ENCODE measurements around the gene ASAP2.

Gene ASAP2

DNA sequence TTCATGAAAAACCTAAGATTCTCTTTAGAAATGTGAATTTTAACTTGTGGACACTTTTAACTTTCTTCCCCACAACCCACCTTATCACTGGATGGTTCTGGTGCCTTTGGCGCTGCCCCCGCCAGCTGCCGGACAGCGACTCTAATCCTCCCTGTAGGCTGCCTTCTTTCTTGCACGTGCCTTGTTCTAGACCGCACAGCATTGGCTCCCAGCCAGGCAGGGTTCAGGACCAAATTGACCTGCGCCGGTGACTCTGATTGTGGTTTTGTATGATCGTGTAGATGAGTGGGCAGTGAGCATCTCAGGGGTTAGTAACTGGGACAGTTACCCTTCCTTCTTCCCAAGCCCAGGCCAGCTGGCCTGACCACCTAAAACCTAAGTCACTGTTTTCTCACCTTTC is 106.8 kb downstream of the ASAP2 start:
- Histone ChIP-seq H3K4me3 (ENCODE audit: low read depth in 1 of 2, low read length in 2 of 2) (no peak overlapping the region), H3K9me3 (ENCODE audit: control insufficient read depth in 1 of 2, low read length in 2 of 2) (no peaks in the 10 kb centered on the region), H3K27me3 (ENCODE audit: control insufficient read depth in 1 of 2, insufficient read depth in 2 of 2, low read length in 2 of 2) (no peaks in the 10 kb centered on the region), H3K27ac (ENCODE audit: low read depth, low read length) (no peak overlapping the region), H3K4me1 (ENCODE audit: control insufficient read depth in 1 of 2, insufficient read depth in 2 of 2, low read length in 2 of 2) (peaks cover 23 to 24% of the 10 kb centered on the region in 2 donors), H3K9ac (ENCODE audit: low read depth in 1 of 2, low read length in 2 of 2) (no peak overlapping the region), H3K36me3 (ENCODE audit: control insufficient read depth in 1 of 2, insufficient read depth in 2 of 2, low read length in 2 of 2) (no peaks in the 10 kb centered on the region)

DNA sequence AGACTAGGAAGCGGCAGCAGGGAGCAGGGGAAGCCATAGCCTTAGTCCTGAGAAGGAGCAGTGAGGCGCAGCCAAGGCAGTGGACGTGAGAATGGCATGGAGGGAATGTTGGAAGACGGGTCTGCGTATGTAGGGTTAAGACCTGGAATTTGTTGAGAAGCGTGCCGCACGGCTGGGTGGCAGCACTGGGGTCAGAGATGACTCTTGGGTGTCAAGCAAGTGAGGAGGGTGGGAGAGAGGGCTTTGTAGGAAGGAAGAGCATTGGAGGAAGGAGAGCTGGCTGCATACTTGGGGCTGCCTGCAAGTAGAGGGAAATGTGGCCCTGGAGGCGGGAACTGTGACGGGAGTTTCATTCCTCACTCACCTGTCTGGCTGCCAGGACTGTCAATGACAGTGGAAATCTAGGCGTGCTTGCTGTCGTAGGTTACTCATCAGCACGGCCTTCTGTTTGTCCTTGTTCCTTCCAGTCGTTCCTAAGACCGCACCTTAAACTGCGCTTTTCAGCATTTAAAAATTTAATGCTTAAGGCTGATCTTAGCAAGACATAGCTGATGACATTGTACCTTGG is 108.8 kb downstream of the ASAP2 start:
- peaks cover 24 to 27% of the 10 kb centered on the region in 2 donors for H3K4me1 ChIP-seq (ENCODE audit: control insufficient read depth in 1 of 2, insufficient read depth in 2 of 2, low read length in 2 of 2)
- H3K27me3 ChIP-seq (ENCODE audit: control insufficient read depth in 1 of 2, insufficient read depth in 2 of 2, low read length in 2 of 2): no peaks in the 10 kb centered on the region
- peaks cover 0 to 3% of the 10 kb centered on the region in 2 donors for H3K36me3 ChIP-seq (ENCODE audit: control insufficient read depth in 1 of 2, insufficient read depth in 2 of 2, low read length in 2 of 2)
- no peak overlapping the region for H3K4me3 ChIP-seq (ENCODE audit: low read depth in 1 of 2, low read length in 2 of 2)
- no peaks in the 10 kb centered on the region for H3K9me3 ChIP-seq (ENCODE audit: control insufficient read depth in 1 of 2, low read length in 2 of 2)
- H3K9ac ChIP-seq (ENCODE audit: low read depth in 1 of 2, low read length in 2 of 2): no peak overlapping the region
- no peak overlapping the region for H3K27ac ChIP-seq (ENCODE audit: low read depth, low read length)

DNA sequence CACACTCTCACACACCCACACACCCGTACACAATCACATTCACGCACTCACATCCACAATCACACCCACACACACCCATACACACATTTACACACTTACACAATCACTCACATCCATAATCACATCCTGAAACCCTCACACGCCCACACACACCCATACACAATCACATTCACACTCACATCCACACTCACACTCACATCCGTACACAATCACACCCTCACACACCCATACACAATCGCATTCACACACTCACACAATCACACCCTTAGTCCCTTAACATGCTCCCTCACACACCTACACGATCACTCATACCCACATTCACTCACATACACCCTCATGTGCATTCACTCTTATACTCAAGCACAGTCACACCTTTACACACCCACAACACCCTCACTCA is 110.9 kb downstream of the ASAP2 start:
- no peaks in the 10 kb centered on the region for H3K9me3 ChIP-seq (ENCODE audit: control insufficient read depth in 1 of 2, low read length in 2 of 2)
- no peaks in the 10 kb centered on the region for H3K27me3 ChIP-seq (ENCODE audit: control insufficient read depth in 1 of 2, insufficient read depth in 2 of 2, low read length in 2 of 2)
- peaks cover 12 to 18% of the 10 kb centered on the region in 2 donors for H3K4me1 ChIP-seq (ENCODE audit: control insufficient read depth in 1 of 2, insufficient read depth in 2 of 2, low read length in 2 of 2)
- peaks cover 3 to 8% of the 10 kb centered on the region in 2 donors for H3K36me3 ChIP-seq (ENCODE audit: control insufficient read depth in 1 of 2, insufficient read depth in 2 of 2, low read length in 2 of 2)
- no peak overlapping the region for H3K27ac ChIP-seq (ENCODE audit: low read depth, low read length)
- H3K4me3 ChIP-seq (ENCODE audit: low read depth in 1 of 2, low read length in 2 of 2): no peak overlapping the region
- H3K9ac ChIP-seq (ENCODE audit: low read depth in 1 of 2, low read length in 2 of 2): no peak overlapping the region

DNA sequence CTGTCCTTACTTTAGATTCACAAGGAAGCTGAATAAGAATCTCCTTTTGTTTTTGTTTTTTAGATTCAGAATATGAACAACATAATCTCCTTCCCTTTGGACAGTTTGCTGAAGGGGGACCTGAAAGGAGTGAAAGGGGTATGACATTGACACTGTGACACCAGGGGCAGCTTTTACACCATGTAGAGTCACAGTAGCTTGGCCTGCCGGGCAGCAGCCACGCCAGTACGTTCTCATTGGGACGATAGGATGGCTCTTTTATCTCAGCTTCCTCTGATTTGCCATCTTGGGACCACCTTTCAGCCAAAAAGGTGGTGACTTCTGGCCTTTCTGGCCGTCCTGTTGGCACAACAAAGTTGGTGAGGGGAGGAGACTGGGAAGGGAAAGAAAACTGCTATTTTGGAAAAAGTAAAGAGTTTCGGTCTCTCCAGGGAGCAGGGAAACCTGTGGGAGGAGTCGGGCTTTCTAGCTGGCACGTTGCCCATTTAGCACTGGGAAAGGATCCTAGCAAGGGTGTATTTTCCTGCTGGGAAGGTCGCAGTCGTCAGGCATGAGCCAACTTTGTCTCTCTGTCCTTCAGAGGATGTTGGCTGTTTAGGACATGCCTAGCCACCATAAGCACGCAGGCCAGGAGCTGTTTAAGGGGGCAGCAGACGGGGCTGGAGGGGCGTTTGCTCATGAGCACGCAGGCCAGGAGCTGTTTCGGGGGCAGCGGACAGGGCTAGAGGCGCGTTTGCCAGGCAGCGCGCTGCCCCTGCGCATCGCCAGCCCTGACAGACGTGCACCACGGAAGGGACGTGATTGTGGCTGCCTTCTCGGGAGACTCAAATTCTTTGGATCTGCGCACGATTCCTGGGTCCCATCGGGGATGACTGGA is 112.1 kb downstream of the ASAP2 start:
- Histone ChIP-seq H3K27ac (ENCODE audit: low read depth, low read length) (no peak overlapping the region), H3K4me1 (ENCODE audit: control insufficient read depth in 1 of 2, insufficient read depth in 2 of 2, low read length in 2 of 2) (peaks cover 12 to 18% of the 10 kb centered on the region in 2 donors), H3K4me3 (ENCODE audit: low read depth in 1 of 2, low read length in 2 of 2) (peak overlapping the region in 1 of 2 donors; percentile 7), H3K27me3 (ENCODE audit: control insufficient read depth in 1 of 2, insufficient read depth in 2 of 2, low read length in 2 of 2) (no peaks in the 10 kb centered on the region), H3K36me3 (ENCODE audit: control insufficient read depth in 1 of 2, insufficient read depth in 2 of 2, low read length in 2 of 2) (peaks cover 10 to 11% of the 10 kb centered on the region in 2 donors), H3K9me3 (ENCODE audit: control insufficient read depth in 1 of 2, low read length in 2 of 2) (no peaks in the 10 kb centered on the region), H3K9ac (ENCODE audit: low read depth in 1 of 2, low read length in 2 of 2) (no peak overlapping the region)

DNA sequence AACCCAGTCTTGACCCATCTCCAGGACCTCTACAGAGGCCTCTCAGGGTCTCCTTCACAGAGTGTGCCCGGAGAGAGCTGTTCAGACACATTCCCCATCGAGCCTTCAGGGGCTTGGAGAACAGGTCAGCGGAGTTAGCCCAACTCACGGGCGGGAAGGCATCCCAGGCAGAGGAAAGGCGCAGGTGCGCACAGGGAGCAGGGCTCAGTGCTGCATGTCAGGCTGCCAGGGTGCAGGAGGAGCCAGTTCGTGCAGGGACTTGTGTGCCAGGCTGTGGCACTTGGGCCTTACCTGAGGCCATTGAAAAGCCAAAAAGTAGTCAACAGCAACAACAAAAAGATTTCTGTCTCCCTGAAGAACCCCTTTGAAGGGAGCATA is 112.7 kb downstream of the ASAP2 start:
- Histone ChIP-seq H3K9ac (ENCODE audit: low read depth in 1 of 2, low read length in 2 of 2) (no peak overlapping the region), H3K27me3 (ENCODE audit: control insufficient read depth in 1 of 2, insufficient read depth in 2 of 2, low read length in 2 of 2) (no peaks in the 10 kb centered on the region), H3K4me1 (ENCODE audit: control insufficient read depth in 1 of 2, insufficient read depth in 2 of 2, low read length in 2 of 2) (peaks cover 12 to 18% of the 10 kb centered on the region in 2 donors), H3K9me3 (ENCODE audit: control insufficient read depth in 1 of 2, low read length in 2 of 2) (no peaks in the 10 kb centered on the region), H3K27ac (ENCODE audit: low read depth, low read length) (no peak overlapping the region), H3K4me3 (ENCODE audit: low read depth in 1 of 2, low read length in 2 of 2) (no peak overlapping the region), H3K36me3 (ENCODE audit: control insufficient read depth in 1 of 2, insufficient read depth in 2 of 2, low read length in 2 of 2) (peaks cover 10 to 14% of the 10 kb centered on the region in 2 donors)

DNA sequence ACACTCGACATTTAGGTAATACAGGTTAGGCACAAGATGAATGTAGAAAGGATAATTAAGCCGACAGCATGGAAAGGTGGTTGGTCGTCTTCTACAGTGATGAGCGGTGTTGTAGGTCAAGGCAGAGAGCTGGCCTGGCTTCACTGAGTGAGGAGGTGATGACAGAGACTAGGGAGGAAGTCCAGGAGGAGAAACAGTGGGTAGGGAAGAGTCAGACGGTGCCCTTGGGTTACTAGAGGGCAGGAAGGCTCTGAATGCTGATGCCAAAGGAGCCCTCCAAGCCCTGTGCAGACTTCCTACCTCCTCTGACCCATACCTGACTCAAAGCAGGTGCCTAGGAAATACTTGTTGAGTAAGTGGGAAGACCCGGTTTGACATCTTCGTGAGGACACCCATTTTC is 116.0 kb downstream of the ASAP2 start:
- Histone ChIP-seq H3K4me1 (ENCODE audit: control insufficient read depth in 1 of 2, insufficient read depth in 2 of 2, low read length in 2 of 2) (peaks cover 12 to 18% of the 10 kb centered on the region in 2 donors), H3K36me3 (ENCODE audit: control insufficient read depth in 1 of 2, insufficient read depth in 2 of 2, low read length in 2 of 2) (peaks cover 10 to 14% of the 10 kb centered on the region in 2 donors), H3K27me3 (ENCODE audit: control insufficient read depth in 1 of 2, insufficient read depth in 2 of 2, low read length in 2 of 2) (no peaks in the 10 kb centered on the region), H3K9ac (ENCODE audit: low read depth in 1 of 2, low read length in 2 of 2) (no peak overlapping the region), H3K4me3 (ENCODE audit: low read depth in 1 of 2, low read length in 2 of 2) (no peak overlapping the region), H3K9me3 (ENCODE audit: control insufficient read depth in 1 of 2, low read length in 2 of 2) (no peaks in the 10 kb centered on the region), H3K27ac (ENCODE audit: low read depth, low read length) (no peak overlapping the region)

DNA sequence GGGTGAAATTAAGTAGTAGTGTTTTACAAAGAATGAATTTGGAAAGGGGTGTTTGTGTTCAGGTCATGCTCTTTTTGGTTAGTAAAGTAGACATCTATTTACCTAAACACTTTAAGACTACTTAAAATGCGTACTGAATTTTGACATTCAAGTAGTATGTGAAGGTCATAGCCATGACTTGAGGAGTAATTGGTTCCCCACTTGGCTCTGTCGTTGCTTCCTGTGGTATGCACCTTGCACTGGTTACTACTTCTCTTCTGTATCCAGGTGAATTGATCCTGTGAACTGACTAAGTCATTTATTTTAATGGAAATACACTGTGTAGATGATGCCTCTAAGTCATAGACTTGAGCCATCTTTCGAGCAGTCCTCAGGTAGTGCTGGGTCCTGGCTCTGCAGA is 118.8 kb downstream of the ASAP2 start:
- H3K36me3 ChIP-seq (ENCODE audit: control insufficient read depth in 1 of 2, insufficient read depth in 2 of 2, low read length in 2 of 2): peaks cover 19 to 30% of the 10 kb centered on the region in 2 donors
- no peak overlapping the region for H3K4me3 ChIP-seq (ENCODE audit: low read depth in 1 of 2, low read length in 2 of 2)
- H3K4me1 ChIP-seq (ENCODE audit: control insufficient read depth in 1 of 2, insufficient read depth in 2 of 2, low read length in 2 of 2): no peaks in the 10 kb centered on the region
- H3K27ac ChIP-seq (ENCODE audit: low read depth, low read length): no peak overlapping the region
- no peak overlapping the region for H3K9ac ChIP-seq (ENCODE audit: low read depth in 1 of 2, low read length in 2 of 2)
- H3K27me3 ChIP-seq (ENCODE audit: control insufficient read depth in 1 of 2, insufficient read depth in 2 of 2, low read length in 2 of 2): no peaks in the 10 kb centered on the region
- H3K9me3 ChIP-seq (ENCODE audit: control insufficient read depth in 1 of 2, low read length in 2 of 2): no peaks in the 10 kb centered on the region

DNA sequence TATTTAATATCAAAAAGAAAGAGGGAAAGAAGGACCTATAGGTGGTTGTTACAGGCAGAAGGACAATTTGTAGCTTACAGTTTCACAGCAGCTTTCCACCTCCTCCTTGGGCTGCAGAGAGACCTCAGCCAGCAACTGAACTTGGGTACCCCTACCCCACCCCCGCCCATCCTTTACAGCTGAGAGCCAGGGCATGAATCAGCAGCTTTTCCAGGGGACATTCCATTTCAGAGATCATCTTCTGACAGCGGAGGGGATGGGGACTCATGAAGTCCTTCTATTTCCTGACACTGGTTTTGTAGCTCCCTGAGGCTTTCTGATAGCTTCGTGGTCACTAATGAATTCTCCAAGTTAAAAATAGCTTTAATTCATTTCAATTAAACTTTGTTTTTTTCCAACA is 120.4 kb downstream of the ASAP2 start:
- H3K9me3 ChIP-seq (ENCODE audit: control insufficient read depth in 1 of 2, low read length in 2 of 2): no peaks in the 10 kb centered on the region
- H3K9ac ChIP-seq (ENCODE audit: low read depth in 1 of 2, low read length in 2 of 2): no peak overlapping the region
- no peak overlapping the region for H3K27ac ChIP-seq (ENCODE audit: low read depth, low read length)
- H3K36me3 ChIP-seq (ENCODE audit: control insufficient read depth in 1 of 2, insufficient read depth in 2 of 2, low read length in 2 of 2): peaks cover 17 to 33% of the 10 kb centered on the region in 2 donors
- no peak overlapping the region for H3K4me3 ChIP-seq (ENCODE audit: low read depth in 1 of 2, low read length in 2 of 2)
- no peaks in the 10 kb centered on the region for H3K27me3 ChIP-seq (ENCODE audit: control insufficient read depth in 1 of 2, insufficient read depth in 2 of 2, low read length in 2 of 2)
- H3K4me1 ChIP-seq (ENCODE audit: control insufficient read depth in 1 of 2, insufficient read depth in 2 of 2, low read length in 2 of 2): peaks cover 0 to 3% of the 10 kb centered on the region in 2 donors

DNA sequence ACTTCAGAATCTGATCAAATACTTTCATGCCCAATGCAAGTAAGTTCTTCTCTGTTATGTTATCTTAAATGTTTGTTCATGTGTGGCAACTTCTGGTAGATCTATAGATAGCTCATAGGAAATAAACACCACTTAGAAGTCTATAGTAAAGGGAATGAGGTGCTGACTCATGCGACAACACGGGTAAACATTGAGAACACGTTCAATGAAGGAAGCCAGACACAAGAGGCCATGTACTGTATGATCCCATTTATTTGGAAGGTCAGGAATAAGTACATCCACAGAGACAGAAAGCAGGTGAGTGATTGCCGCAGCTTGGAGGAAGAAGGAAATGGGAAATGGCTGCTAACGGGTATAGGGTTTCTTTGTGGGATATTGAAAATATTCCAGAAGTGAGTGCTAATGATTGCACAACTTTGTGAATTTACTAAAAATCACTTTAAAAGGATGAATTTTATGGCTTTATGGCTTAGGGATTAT is 121.3 kb downstream of the ASAP2 start:
- Histone ChIP-seq H3K27ac (ENCODE audit: low read depth, low read length) (no peak overlapping the region), H3K36me3 (ENCODE audit: control insufficient read depth in 1 of 2, insufficient read depth in 2 of 2, low read length in 2 of 2) (peaks cover 9 to 32% of the 10 kb centered on the region in 2 donors)

DNA sequence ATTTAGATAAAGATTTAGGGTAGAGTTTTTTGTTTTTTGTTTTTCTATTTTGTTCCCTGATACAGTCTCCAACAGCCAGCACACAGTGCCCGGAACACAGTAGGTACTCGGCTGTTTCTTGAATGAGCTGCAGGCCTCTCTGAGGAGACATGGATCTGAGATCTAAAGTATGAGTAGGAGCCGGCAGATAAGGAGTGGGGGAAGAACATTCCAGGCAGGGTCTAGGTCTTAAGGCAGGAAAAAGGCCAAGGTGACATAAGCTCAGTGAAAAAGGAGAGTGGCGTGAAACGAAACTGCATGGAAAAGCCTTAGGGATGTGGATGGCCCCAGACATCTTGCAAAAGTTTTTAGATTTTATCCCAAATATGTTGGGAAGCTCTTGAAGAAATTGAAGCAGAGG is 122.3 kb downstream of the ASAP2 start:
- Histone ChIP-seq H3K9me3 (ENCODE audit: control insufficient read depth in 1 of 2, low read length in 2 of 2) (no peaks in the 10 kb centered on the region), H3K27me3 (ENCODE audit: control insufficient read depth in 1 of 2, insufficient read depth in 2 of 2, low read length in 2 of 2) (no peaks in the 10 kb centered on the region), H3K27ac (ENCODE audit: low read depth, low read length) (no peak overlapping the region), H3K4me3 (ENCODE audit: low read depth in 1 of 2, low read length in 2 of 2) (no peak overlapping the region), H3K4me1 (ENCODE audit: control insufficient read depth in 1 of 2, insufficient read depth in 2 of 2, low read length in 2 of 2) (peaks cover 0 to 12% of the 10 kb centered on the region in 2 donors), H3K9ac (ENCODE audit: low read depth in 1 of 2, low read length in 2 of 2) (no peak overlapping the region), H3K36me3 (ENCODE audit: control insufficient read depth in 1 of 2, insufficient read depth in 2 of 2, low read length in 2 of 2) (peaks cover 9 to 22% of the 10 kb centered on the region in 2 donors)

More for the DNA sequence above, 121.3 kb downstream of the ASAP2 start:
- Histone ChIP-seq H3K4me1 (ENCODE audit: control insufficient read depth in 1 of 2, insufficient read depth in 2 of 2, low read length in 2 of 2) (peaks cover 0 to 8% of the 10 kb centered on the region in 2 donors), H3K4me3 (ENCODE audit: low read depth in 1 of 2, low read length in 2 of 2) (no peak overlapping the region), H3K9ac (ENCODE audit: low read depth in 1 of 2, low read length in 2 of 2) (no peak overlapping the region), H3K9me3 (ENCODE audit: control insufficient read depth in 1 of 2, low read length in 2 of 2) (no peaks in the 10 kb centered on the region), H3K27me3 (ENCODE audit: control insufficient read depth in 1 of 2, insufficient read depth in 2 of 2, low read length in 2 of 2) (no peaks in the 10 kb centered on the region)
